MG63 (cell line): ENCODE measurements around the gene CTNNA2. TPM values are rescaled to one million over a fixed set of nuclear protein-coding genes. Genes with fewer than 3 reads are reported as not detected.
"Not testable (repeated sequence)": the region's sequence is repeated elsewhere in the genome, so short reads cannot be mapped to it uniquely, and the experiment has no call there.

Source experiments
- DNase-seq: peaks from one replicate; pipeline ENCODE4 v3.0.0-alpha.2; 2020
- H3K27me3 ChIP-seq: fragments of 250-450 bp; sonication (Bioruptor Pico); 2 replicates; pipeline ENCODE4 v1.5.1; 2020; ENCODE audit warnings: mild to moderate bottlenecking, moderate library complexity
- H3K36me3 ChIP-seq: fragments of 250-450 bp; sonication (Bioruptor Pico); 2 replicates; pipeline ENCODE4 v1.5.1; 2020; ENCODE audit warnings: mild to moderate bottlenecking, moderate library complexity
- H3K4me3 ChIP-seq: fragments of 250-450 bp; sonication (Bioruptor Pico); 2 replicates; pipeline ENCODE4 v1.5.1; 2020; ENCODE audit warnings: mild to moderate bottlenecking, moderate library complexity
- H3K9me3 ChIP-seq: fragments of 250-450 bp; sonication (Bioruptor Pico); 2 replicates; pipeline ENCODE4 v1.5.1; 2020; ENCODE audit warnings: mild to moderate bottlenecking, moderate library complexity
- total RNA-seq: library from RNA; depleted of rRNA; stranded (reverse); fragments of >200 nt; shearing (Covaris generic); gene quantifications from 2 replicates; pipeline ENCODE4 v1.2.3, GENCODE V29; 2014; ENCODE audit warnings: low replicate concordance

The CTNNA2 gene
- total RNA-seq, 1 experiment from 2014 or later: not detected

DNA sequence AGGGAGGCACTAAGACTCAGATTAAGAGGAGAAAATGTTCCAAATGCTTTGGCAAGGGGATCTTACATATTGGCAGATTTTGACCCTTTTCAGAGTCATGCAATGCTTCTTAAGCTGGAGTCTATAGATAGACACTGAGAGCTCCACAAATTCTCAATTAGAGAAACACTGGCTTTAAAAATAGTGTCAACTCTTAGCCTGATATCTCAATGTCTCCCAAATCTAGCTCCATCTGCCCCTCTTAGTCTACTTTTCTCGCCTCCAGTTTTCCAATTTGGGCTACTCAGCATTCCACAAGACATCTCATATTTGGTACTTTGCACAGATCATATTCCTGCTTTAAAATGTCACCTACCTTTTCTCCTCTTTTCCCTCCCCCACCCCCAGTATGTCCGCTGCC is 559.1 kb downstream of the CTNNA2 start:
- Histone ChIP-seq H3K27me3 (no peaks in the 10 kb centered on the region), H3K4me3 (no peak overlapping the region), H3K36me3 (no peaks in the 10 kb centered on the region), H3K9me3 (no peaks in the 10 kb centered on the region)
- no peak for DNase-seq

DNA sequence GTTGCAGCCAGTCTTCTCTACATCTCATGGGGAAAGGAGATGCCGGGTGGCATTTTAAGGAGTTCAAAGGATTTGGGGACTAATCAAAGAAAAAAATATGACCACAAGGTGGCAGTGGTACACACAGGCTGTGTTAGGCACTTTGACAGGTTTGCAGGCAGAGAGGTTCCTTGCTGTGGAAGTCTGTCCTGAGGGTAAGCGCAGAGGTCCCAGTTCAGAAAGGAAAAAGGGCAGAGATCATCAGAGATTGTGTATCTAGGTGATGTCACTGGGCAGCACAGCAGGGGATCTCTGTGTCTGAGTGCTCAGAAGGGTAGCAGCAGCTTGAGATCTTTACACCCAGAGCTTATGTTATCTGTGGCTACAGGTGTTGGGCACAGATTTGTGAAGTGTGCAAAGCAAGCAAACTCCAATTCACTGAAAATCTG is 560.3 kb downstream of the CTNNA2 start:
- no peaks in the 10 kb centered on the region for H3K9me3 ChIP-seq
- H3K27me3 ChIP-seq: no peaks in the 10 kb centered on the region
- H3K4me3 ChIP-seq: no peak overlapping the region
- H3K36me3 ChIP-seq: no peaks in the 10 kb centered on the region
- peak; percentile 2 for DNase-seq

DNA sequence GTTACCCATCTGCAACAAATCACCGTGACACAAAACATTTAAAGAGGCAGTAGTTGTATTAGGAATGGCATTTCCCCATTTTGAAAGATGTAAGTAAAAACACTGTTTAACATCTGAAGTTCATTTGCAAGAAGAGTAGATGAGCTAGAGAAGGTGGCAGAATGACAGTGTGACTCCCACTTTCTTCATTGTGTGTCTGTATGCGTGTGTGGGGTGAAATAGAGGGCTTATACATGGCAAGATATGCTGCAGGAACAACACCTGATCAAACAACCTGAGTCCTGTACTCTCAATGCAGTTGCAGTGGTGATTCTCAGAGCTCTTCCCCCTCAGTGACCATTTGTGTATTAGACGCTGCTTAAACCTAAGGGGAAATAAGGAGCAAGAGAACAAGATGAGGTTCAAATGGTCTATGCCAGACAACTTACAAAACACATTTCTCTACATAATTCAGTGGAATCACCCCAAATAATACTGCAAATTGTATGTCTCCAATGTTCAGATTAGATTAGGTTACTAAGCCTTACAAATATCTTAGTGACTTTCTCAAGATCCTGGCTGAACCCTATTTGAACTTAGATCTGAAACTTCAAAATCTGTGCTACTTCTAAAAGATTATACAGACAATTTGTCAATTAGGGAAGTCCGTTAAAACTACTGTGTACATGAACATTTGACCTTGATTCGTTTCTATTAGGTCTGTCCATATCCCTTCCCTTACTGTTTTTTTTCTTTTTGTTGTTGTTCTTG is 561.6 kb downstream of the CTNNA2 start:
- no peak overlapping the region for H3K4me3 ChIP-seq
- no peaks in the 10 kb centered on the region for H3K27me3 ChIP-seq
- no peaks in the 10 kb centered on the region for H3K9me3 ChIP-seq
- no peaks in the 10 kb centered on the region for H3K36me3 ChIP-seq
- DNase-seq: no peak

DNA sequence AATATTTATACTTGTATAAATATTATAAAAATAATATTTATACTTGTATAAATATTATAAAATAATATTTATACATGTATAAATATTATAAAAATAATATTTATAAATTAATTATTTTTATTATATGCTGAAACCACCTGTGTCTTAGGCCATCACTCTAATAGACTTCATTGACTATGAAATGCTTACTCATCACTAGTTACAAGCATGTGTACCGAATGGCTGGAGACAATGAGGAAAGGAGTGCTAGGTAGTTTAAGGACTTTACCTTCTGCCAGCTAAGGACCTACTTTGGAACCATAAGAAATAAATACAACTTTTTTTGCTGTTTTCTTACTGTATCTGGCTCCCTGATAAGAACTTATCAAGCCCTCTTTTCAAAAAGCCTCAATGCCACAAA is 562.9 kb downstream of the CTNNA2 start:
- Histone ChIP-seq H3K27me3 (no peaks in the 10 kb centered on the region), H3K9me3 (no peaks in the 10 kb centered on the region), H3K4me3 (no peak overlapping the region), H3K36me3 (no peaks in the 10 kb centered on the region)
- no peak for DNase-seq

DNA sequence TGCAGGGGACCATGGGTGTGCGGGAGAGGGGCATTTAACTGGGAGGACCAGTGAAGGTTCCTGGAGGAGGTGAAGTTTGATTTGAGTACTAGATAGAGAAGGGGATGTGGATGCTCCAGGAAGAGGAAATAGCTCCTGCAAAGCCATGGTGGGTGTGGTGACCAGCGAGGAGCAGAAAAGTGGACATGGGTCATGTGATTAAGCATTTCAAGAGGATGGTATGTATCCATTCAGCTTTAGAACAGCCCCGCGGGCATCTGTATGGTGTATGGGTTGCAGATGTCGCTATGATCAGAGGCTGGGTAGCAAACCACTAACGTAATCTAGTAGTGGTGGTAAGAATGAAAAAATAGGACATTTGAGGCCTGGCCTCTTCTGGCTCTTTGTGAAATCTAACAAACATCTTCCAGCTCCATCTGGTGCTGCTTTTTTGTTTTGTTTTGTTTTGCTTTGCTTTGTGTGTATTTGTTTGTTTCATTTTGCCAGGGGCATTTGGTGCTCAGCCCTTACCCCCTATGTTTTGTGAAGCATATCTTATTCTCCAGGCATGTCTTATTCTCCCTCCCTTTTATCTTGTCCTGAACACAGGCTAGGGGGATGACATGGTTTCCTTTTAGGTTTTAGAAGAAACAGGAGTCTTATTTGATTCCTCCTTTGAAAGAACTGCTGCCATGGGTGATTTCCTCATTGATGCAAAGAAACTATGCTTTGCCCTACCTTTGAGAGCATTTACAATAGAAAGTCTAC is 565.6 kb downstream of the CTNNA2 start:
- no peak for DNase-seq
- Histone ChIP-seq H3K27me3 (no peaks in the 10 kb centered on the region), H3K36me3 (no peaks in the 10 kb centered on the region), H3K9me3 (no peaks in the 10 kb centered on the region), H3K4me3 (no peak overlapping the region)

DNA sequence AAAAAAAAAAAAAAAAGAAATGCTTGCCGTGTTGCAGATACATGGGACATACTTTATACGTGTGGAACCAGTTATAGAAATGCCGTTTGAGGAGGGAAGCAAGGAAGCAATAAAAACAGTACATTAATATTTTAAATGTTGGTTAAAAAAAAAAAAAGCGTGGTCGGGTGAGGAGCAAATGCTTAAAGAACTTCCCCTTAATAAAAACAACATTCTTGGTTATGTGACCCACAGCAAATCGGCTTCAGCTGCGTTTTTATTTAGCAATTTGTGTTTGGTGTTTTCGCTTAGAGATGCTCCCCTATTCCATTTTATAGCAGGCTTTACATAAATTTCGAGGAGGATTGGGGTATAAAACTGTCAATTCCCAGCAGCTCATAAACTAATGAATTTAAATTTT is 568.1 kb downstream of the CTNNA2 start:
- peak overlapping the region; percentile 1; the same call in 1 of the 2 replicates for H3K4me3 ChIP-seq
- no peak for DNase-seq
- no peaks in the 10 kb centered on the region for H3K9me3 ChIP-seq
- no peaks in the 10 kb centered on the region for H3K27me3 ChIP-seq
- H3K36me3 ChIP-seq: no peaks in the 10 kb centered on the region

DNA sequence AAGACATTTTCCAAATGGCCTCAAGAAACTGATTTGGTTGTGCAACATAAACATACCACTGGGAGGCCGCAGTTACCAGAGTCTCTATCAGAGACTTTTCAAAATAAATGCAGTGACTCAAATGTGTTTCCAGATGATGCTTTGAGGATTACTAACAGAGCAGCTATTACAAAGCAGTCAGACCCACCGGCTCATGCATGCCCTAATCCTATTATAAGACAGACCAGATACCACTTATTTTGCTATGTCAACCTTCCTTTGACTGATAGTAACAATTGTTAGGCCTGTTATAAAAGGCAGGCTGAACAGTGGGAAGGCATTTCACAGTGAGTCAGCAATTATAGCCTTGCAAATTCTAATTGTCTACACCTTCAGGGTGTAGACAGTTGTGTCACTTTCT is 574.0 kb downstream of the CTNNA2 start:
- no peak overlapping the region for H3K4me3 ChIP-seq
- H3K9me3 ChIP-seq: no peaks in the 10 kb centered on the region
- H3K27me3 ChIP-seq: no peaks in the 10 kb centered on the region
- DNase-seq: peak; percentile 48
- no peaks in the 10 kb centered on the region for H3K36me3 ChIP-seq

DNA sequence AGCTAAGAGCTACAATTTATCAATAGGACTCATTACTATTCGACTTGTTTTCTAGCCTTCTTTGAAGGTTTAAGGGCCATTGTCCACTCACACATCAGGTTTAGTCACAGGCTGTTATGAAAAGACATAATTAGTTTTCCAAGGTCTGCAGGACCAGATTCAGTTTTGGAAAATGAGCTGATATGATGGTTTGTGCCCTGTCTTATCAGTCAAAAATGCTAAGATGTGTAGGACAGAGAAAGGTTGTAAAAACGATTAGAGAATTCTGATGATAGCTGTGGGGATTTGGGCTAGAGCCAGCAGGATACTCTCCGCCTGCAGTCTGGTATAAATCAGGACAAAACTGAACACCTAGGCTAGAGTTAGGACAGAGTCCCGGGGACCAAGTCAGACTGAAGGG is 578.4 kb downstream of the CTNNA2 start:
- no peak overlapping the region for H3K4me3 ChIP-seq
- no peaks in the 10 kb centered on the region for H3K27me3 ChIP-seq
- H3K36me3 ChIP-seq: no peaks in the 10 kb centered on the region
- DNase-seq: no peak
- no peaks in the 10 kb centered on the region for H3K9me3 ChIP-seq

DNA sequence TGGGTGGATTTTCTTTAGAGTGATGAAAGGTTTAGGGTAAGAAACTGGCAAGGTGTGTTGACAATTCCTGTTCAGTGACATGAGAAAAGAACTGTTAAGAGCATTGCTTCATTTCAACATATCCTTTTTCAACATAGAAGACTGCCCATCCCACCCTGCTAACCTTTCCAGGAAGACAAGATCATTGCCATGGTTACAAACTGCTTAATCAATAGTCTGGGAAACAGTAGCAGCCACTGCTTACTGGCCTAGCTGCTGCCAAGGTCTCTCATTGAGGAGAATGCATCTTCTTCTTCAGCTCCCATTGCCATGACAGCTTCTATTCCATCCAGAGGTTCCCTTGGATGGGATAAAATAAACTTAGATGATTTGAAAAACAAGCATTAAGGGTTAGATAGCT is 579.6 kb downstream of the CTNNA2 start:
- Histone ChIP-seq H3K9me3 (no peaks in the 10 kb centered on the region), H3K4me3 (no peak overlapping the region), H3K36me3 (no peaks in the 10 kb centered on the region), H3K27me3 (no peaks in the 10 kb centered on the region)
- no peak for DNase-seq

DNA sequence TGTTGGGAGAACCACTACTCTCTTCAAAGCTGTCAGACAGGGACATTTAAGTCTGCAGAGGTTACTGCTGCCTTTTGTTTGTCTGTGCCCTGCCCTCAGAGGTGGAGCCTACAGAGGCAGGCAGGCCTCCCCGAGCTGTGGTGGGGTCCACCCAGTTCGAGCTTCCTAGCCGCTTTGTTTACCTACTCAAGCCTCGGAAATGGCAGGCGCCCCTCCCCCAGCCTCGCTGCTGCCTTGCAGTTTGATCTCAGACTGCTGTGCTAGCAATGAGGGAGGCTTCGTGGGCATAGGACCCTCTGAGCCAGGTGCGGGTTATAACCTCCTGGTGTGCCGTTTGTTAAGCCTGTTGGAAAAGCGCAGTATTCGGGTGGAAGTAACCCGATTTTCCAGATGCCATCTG is 585.7 kb downstream of the CTNNA2 start:
- H3K9me3 ChIP-seq, H3K36me3 ChIP-seq, DNase-seq, H3K27me3 ChIP-seq, H3K4me3 ChIP-seq: not testable (repeated sequence)

DNA sequence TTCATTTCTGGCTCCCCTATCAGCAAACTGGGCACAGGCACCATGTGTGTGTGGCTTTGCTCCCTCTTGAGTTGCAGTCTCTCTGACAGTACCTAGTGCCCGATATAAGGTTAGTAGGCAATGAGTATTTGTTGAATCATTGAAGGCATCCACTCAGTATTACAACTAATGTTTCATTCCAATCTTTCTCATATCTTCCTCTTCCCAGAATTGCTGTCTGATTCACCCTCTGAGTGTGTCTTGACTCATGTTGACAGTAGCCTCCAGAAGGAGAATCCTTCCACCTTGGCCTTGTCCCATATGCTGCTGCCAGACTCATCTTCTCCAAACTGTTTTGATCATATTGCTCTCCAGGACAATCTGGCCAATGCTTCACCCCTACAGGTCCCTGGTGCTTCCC is 589.2 kb downstream of the CTNNA2 start:
- H3K9me3 ChIP-seq: no peaks in the 10 kb centered on the region
- DNase-seq: peak; percentile 89
- no peaks in the 10 kb centered on the region for H3K27me3 ChIP-seq
- no peaks in the 10 kb centered on the region for H3K36me3 ChIP-seq
- H3K4me3 ChIP-seq: no peak overlapping the region

DNA sequence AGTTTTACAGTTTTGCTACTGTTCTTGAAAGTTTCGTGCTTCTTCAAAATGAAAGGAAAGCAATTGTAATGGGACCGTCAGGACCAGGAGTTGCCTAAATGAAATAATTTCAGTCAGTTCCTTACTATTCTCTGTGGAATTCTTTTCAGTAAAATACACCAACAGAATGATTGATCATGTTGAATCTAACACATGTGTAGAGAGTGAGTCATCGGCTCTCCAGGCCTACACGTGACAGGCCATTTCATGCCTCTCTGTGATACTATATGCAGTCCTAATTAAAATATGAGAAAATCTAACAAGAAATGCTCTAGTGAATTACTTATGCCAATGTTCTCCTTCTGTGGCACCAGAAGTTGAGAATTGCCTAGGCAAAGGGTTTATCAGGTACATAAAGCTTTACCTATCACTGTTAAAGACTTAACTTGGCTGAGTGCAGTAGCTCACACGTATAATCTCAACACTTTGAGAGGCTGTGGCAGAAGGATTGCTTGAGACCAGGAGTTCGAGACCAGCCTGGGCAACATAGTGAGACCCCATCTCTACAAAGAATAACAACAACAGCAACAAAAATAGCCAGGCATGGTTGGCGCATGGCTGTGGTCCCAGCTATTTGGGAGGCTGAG is 592.3 kb downstream of the CTNNA2 start:
- DNase-seq: no peak

DNA sequence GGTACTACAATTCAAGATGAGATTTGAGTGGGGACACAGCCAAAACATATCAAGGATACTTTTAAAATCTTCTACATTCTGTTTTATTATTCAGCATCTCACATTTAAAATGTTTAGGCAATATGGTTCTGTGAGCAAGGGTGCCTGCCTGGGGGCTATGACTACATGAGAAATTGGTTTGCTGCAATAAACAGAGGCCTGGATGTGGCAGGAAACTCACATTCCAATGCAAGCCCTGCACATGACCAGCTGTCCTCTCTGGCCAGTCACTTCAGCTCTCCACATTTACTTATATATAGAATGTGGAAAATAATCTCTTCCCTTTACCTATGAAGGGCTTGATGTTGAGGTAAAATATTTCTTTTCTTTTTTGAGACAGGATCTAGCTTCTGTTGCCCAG is 598.3 kb downstream of the CTNNA2 start:
- no peaks in the 10 kb centered on the region for H3K36me3 ChIP-seq
- no peak overlapping the region for H3K4me3 ChIP-seq
- H3K9me3 ChIP-seq: no peaks in the 10 kb centered on the region
- peak; percentile 12 for DNase-seq
- no peaks in the 10 kb centered on the region for H3K27me3 ChIP-seq

More for the DNA sequence above, 592.3 kb downstream of the CTNNA2 start:
- H3K4me3 ChIP-seq: no peak overlapping the region
- H3K36me3 ChIP-seq: no peaks in the 10 kb centered on the region
- H3K9me3 ChIP-seq: no peaks in the 10 kb centered on the region
- H3K27me3 ChIP-seq: no peaks in the 10 kb centered on the region

DNA sequence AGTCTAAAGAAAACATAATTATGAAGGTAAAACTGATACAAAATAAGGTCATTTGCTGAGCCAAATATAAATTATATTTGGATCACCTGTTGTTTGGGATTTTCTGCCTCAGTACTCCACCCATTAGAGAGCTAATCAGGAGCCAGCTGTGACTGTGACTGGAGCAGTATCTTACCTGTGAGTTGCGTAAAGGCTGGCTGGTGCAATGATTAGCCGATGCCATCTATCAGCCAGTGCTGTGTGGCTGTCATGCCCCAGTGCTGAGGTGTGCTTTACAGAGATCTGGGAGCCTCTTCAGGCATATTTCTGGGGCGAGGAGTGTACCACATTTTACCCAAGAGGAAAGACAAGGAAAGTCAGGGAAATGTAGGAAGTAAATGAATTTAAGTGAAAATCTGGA is 599.9 kb downstream of the CTNNA2 start:
- no peaks in the 10 kb centered on the region for H3K36me3 ChIP-seq
- no peaks in the 10 kb centered on the region for H3K27me3 ChIP-seq
- no peaks in the 10 kb centered on the region for H3K9me3 ChIP-seq
- H3K4me3 ChIP-seq: no peak overlapping the region
- DNase-seq: no peak

DNA sequence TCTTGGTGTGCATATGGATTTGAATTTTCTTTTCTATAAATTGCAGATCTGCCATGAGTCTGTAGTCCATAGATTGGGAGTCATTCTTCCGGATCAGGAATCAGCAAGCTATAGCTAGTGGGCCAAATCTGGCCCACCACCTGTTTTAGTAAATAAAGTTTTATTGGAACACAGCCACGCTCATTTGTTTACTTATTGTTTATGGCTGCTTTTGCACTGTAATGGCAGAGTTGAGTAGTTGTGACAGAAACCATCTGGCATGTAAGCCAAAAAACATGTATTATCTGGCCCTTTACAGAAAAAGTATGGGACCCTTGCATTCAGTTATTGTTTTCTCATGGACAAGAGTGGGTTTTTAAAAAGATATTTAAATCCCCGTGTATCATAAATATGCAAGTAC is 600.5 kb downstream of the CTNNA2 start:
- H3K27me3 ChIP-seq: no peaks in the 10 kb centered on the region
- no peak for DNase-seq
- no peak overlapping the region for H3K4me3 ChIP-seq
- no peaks in the 10 kb centered on the region for H3K36me3 ChIP-seq
- no peaks in the 10 kb centered on the region for H3K9me3 ChIP-seq

DNA sequence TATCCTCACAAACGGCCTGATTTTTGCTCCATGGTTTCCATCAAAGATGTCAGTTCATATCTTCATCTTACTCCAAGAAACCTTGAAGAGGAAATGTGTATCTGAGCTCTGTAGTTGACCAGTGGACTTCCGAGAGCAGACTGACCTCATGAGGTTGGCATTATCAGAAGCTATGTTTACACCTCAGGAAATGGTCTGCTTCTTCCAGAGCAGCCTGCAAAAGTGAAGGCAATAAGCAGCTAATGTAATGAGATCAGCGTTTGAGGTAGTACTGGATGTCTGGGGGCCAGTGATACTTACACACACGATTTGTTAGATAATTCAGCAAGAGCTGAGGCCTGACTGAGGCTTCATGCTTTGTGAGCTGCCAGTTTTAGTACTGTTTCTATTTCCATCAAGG is 602.0 kb downstream of the CTNNA2 start:
- H3K27me3 ChIP-seq: no peaks in the 10 kb centered on the region
- no peak for DNase-seq
- H3K4me3 ChIP-seq: no peak overlapping the region
- no peaks in the 10 kb centered on the region for H3K36me3 ChIP-seq
- no peaks in the 10 kb centered on the region for H3K9me3 ChIP-seq

DNA sequence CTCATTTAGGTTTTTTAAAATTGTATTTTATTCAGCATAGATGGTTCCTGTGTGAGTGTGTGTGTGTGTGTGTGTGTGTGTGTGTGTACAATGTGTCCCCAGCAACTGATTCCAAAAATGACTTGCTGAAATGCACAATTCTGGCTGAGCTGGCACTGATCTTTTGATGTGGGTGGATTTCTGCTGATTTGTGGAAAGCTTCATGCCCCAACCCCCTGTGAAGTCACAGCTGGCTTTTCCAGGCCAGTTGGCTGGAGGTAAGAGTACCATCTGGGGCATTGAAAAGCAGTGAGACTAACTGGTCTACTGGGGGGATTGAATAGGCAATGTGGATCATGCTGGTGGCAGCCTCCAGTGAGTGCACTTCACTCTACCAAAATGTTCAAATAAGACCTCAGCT is 604.5 kb downstream of the CTNNA2 start:
- Histone ChIP-seq H3K27me3 (no peaks in the 10 kb centered on the region), H3K9me3 (no peaks in the 10 kb centered on the region), H3K4me3 (no peak overlapping the region), H3K36me3 (no peaks in the 10 kb centered on the region)
- DNase-seq: peak; percentile 36

DNA sequence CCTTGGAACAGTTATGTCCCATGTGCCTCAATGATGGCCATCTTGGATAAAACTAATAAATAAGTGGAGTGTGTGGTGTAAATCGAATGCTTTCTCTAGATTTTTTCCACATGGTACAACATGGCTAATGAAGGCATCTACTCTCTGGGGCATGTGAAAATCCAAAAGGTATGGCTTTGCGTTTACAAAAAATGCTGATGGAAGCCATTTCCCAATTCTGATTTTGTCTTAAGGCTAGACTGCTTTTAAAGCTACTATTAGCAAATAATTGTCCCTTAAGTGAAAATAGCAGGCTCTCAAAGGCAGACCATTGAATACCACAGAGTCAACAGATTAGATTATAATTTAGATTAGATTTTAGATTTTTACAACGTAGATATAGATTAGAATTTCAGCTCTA is 608.0 kb downstream of the CTNNA2 start:
- DNase-seq: no peak
- Histone ChIP-seq H3K9me3 (no peaks in the 10 kb centered on the region), H3K4me3 (no peak overlapping the region), H3K36me3 (no peaks in the 10 kb centered on the region), H3K27me3 (no peaks in the 10 kb centered on the region)
